K562 (cell line): ENCODE results near the gene SERINC5. TPM values are rescaled to one million over a fixed set of nuclear protein-coding genes. Genes with fewer than 3 reads are reported as not detected.

ENCODE experiments used
- ATAC-seq: fragments of 200-7000 bp; cut with Tn5 transposase; 3 replicates; pipeline ENCODE4 v1.9.1; 2020; ENCODE audit warnings: moderate library complexity
- BruUV-seq: library from RNA; stranded (reverse); fragments of 400-500 nt; replicated peaks from 2 replicates; lab custom pipeline; 2021; lab: Mats Ljungman, UMichigan
- CTCF ChIA-PET: fragments of 300-600 bp; formaldehyde crosslinking; extraction: SDS; loops from one replicate; lab custom pipeline; 2021; ENCODE audit warnings: low intra/inter-chr PET ratio; lab: Yijun Ruan, JAX
- POLR2A ChIA-PET: fragments of 300-600, 350-650 bp; sonication (Branson Sonifier 250); formaldehyde crosslinking; extraction: SDS; loops from one replicate; lab custom pipeline; 2021; ENCODE audit warnings: antibody characterized with exemption, inconsistent platforms; lab: Yijun Ruan, JAX
- DNase-seq, 4 experiments: peaks; one replicate each; pipeline versions ENCODE4 v3.0.0 to v3.0.0-alpha.2; 2011 to 2018; ENCODE audit warnings: low spot score in 3 of 4, mixed read lengths in 3 of 4; ENCODE audit errors: extremely low read depth in 1 of 4
- FAIRE-seq: peaks from 2 replicates; lab custom pipeline; 2011; peaks lifted over from hg19 to GRCh38; lab: Jason Lieb, UNC
- H2AFZ ChIP-seq: 2 replicates; pipeline ENCODE4 v1.6.0; 2011; ENCODE audit warnings: low read depth, low read length, control low read depth, inconsistent platforms
- H3K27ac ChIP-seq: fragments of 200-600 bp; 3 replicates; pipeline ENCODE4 v1.8.0; 2011; ENCODE audit warnings: low read depth, mild to moderate bottlenecking, control low read depth, inconsistent platforms, low read length, moderate library complexity, mixed read lengths; ENCODE audit errors: extremely low read depth
- H3K27me3 ChIP-seq, 2 experiments: fragments of 300-600 bp in 1 of 2; 2 replicates in 1 of 2; 3 replicates in 1 of 2; pipeline versions ENCODE4 v1.6.0 to v1.8.0; 2011; ENCODE audit warnings: inconsistent platforms in 2 of 2, low read length in 2 of 2, mild to moderate bottlenecking in 1 of 2, mixed read lengths in 1 of 2, moderate library complexity in 1 of 2; ENCODE audit not compliant: control insufficient read depth in 2 of 2, insufficient read depth in 2 of 2
- H3K36me3 ChIP-seq: fragments of 300-600 bp; 3 replicates; pipeline ENCODE4 v1.8.0; 2011; ENCODE audit warnings: mild to moderate bottlenecking, low read length, inconsistent platforms; ENCODE audit not compliant: control insufficient read depth, insufficient read depth
- H3K4me1 ChIP-seq, 2 experiments: fragments of 200-600 bp in 1 of 2; replicated peaks in 1 of 2; 2 replicates in 1 of 2; 3 replicates in 1 of 2; pipeline versions ENCODE4 v1.5.1 to v1.8.0; 2011; ENCODE audit warnings: inconsistent platforms in 2 of 2, low read length in 2 of 2, mild to moderate bottlenecking in 1 of 2, mixed read lengths in 1 of 2, moderate library complexity in 1 of 2; ENCODE audit not compliant: control insufficient read depth in 2 of 2, insufficient read depth in 2 of 2
- H3K4me2 ChIP-seq: 2 replicates; pipeline ENCODE4 v1.6.1; 2011; ENCODE audit warnings: low read length, control low read depth, inconsistent platforms, mixed read lengths; ENCODE audit not compliant: insufficient read depth
- H3K4me3 ChIP-seq: fragments of 200-600 bp; sonication (generic), shearing (Covaris generic); 2 replicates; pipeline ENCODE4 v1.5.1; 2016; ENCODE audit warnings: control low read depth, inconsistent platforms
- H3K79me2 ChIP-seq: fragments of 200-600 bp; 3 replicates; pipeline ENCODE4 v1.8.0; 2011; ENCODE audit warnings: low read length, inconsistent platforms; ENCODE audit not compliant: control insufficient read depth, insufficient read depth
- H3K9ac ChIP-seq, 2 experiments: 2 replicates each; pipeline versions ENCODE4 v1.6.0 to v1.6.1; 2011; ENCODE audit warnings: low read depth in 2 of 2, low read length in 2 of 2, control low read depth in 1 of 2, inconsistent platforms in 1 of 2, mild to moderate bottlenecking in 1 of 2, mixed read lengths in 1 of 2; ENCODE audit not compliant: insufficient read depth in 1 of 2
- H3K9me1 ChIP-seq: one replicate; pipeline ENCODE4 v1.6.0; 2011; ENCODE audit warnings: inconsistent platforms, mild to moderate bottlenecking, low read length, moderate library complexity; ENCODE audit not compliant: control insufficient read depth, insufficient read depth
- H3K9me3 ChIP-seq: replicated peaks from 2 replicates; pipeline ENCODE4 v1.5.1; 2011; ENCODE audit warnings: low read depth, low read length, inconsistent platforms; ENCODE audit not compliant: control insufficient read depth, insufficient read depth
- H4K20me1 ChIP-seq: replicated peaks from 2 replicates; pipeline ENCODE4 v1.6.1; 2011; ENCODE audit warnings: low read length, inconsistent platforms, mixed read lengths; ENCODE audit not compliant: control insufficient read depth, insufficient read depth
- CHD2 ChIP-seq: IDR thresholded peaks from 2 replicates; pipeline ENCODE4 v1.6.1; 2011; ENCODE audit warnings: low read depth, low read length
- CHD7 ChIP-seq: fragments of 200-600 bp; sonication (generic); IDR thresholded peaks from one replicate; pipeline ENCODE4 v1.6.1; 2012; ENCODE audit warnings: mild to moderate bottlenecking, low read depth, low read length, inconsistent platforms
- ETV5 ChIP-seq: sonication (generic); formaldehyde crosslinking; IDR thresholded peaks from 2 replicates; pipeline ENCODE4 v1.4.0; 2020; ENCODE audit warnings: low read depth, mild to moderate bottlenecking, missing genetic modification reagents
- FOXJ2 ChIP-seq: fragments of 200-800 bp; sonication (Bioruptor generic); IDR thresholded peaks from 2 replicates; pipeline ENCODE4 v1.6.1; 2016; ENCODE audit warnings: missing genetic modification characterization, missing compliant biosample characterization
- IRF2 ChIP-seq: sonication (generic); formaldehyde crosslinking; IDR thresholded peaks from 2 replicates; pipeline ENCODE4 v1.8.1; 2022; ENCODE audit warnings: mild to moderate bottlenecking, missing genetic modification reagents
- KLF1 ChIP-seq: fragments of 450-650 bp; IDR thresholded peaks from 2 replicates; pipeline ENCODE4 v1.6.1; 2016; ENCODE audit warnings: missing genetic modification characterization, missing compliant biosample characterization
- MYBL2 ChIP-seq, 2 experiments: fragments of 450-650 bp in 1 of 2; sonication (generic) in 1 of 2; formaldehyde crosslinking in 1 of 2; IDR thresholded peaks; 2 replicates each; pipeline versions ENCODE4 v1.6.1 to v1.8.1; 2017 to 2022; ENCODE audit warnings: borderline replicate concordance in 1 of 2, inconsistent platforms in 1 of 2, low read depth in 1 of 2, mild to moderate bottlenecking in 1 of 2, missing genetic modification reagents in 1 of 2, moderate library complexity in 1 of 2
- ZNF445 ChIP-seq: fragments of 250-450 bp; sonication (Bioruptor Pico); IDR thresholded peaks from 2 replicates; pipeline ENCODE4 v1.4.0; 2020; ENCODE audit warnings: low read depth, mild to moderate bottlenecking, moderate library complexity
- WGBS: fragments of 100-300 bp; shearing (Covaris generic); methylation state at CpG from one replicate; pipeline ENCODE4 v1.1.6; 2016; ENCODE audit warnings: low coverage, mixed read lengths; ENCODE audit not compliant: insufficient coverage; ENCODE audit errors: missing lambda C conversion rate; 5-methylcytosine and 5-hydroxymethylcytosine counted together
- in situ Hi-C: fragments of 300-500 bp; cut with MboI; formaldehyde crosslinking; loops from 4 replicates; pipeline ENCODE4 v1.15.0; 2018; ENCODE audit warnings: inconsistent platforms, mixed read lengths
- intact Hi-C: fragments of 100-400 bp; cut with micrococcal nuclease; formaldehyde crosslinking; loops from 2 replicates; pipeline ENCODE4 v1.14.2; 2022
- polyA plus RNA-seq, 8 experiments: library from polyadenylated mRNA; depleted of rRNA in 4 of 8; stranded (reverse) in 5 of 8; unstranded in 3 of 8; fragments of >200 nt; fragmentation: Nextera tagmentation in 2 of 8; fragmentation: Illumina TruSeq in 1 of 8; extraction: Ambion mirVana in 2 of 8; extraction: Trizol in 1 of 8; gene quantifications; 2 replicates each; pipeline versions ENCODE4 v1.2.1 to v1.2.3, GENCODE V29; 2011 to 2014; ENCODE audit warnings: inconsistent platforms in 1 of 8, missing spikeins in 1 of 8
- total RNA-seq, 7 experiments: library from RNA; depleted of rRNA in 6 of 7; stranded (reverse); fragments of >200 nt in 6 of 7; fragmentation: Illumina TruSeq in 2 of 7; extraction: Trizol in 2 of 7; gene quantifications; 2 replicates each; pipeline versions ENCODE4 v1.2.1 to v1.2.3, GENCODE V29; 2011 to 2021; ENCODE audit warnings: low replicate concordance in 1 of 7
- TF ChIP-seq, protein P1 (sequence below): fragments of 250-450 bp; sonication (Bioruptor Pico); IDR thresholded peaks from 2 replicates; pipeline ENCODE4 v1.9.0; 2021; ENCODE audit warnings: mild to moderate bottlenecking

Gene SERINC5
- total and polyA plus RNA-seq, 9 of the 15 experiments (the other 6 are each of a cell fraction or from before 2014, with no cell fraction given) = 1.4 to 7.9 (median 3.7) TPM

- ATAC-seq (no peak), FAIRE-seq (no peak), DNase-seq (no peak)
- WGBS = 33% methylated on average over 4 of the region's 4 CpGs
- intact Hi-C loops = no loop called here
- POLR2A ChIA-PET = interaction anchor here (0.6 to 1.1 kb wide), 2 partner anchors 11 to 1603 kb away, joined by 3 to 4 read pairs; no protein-coding TSS in a partner anchor
- Histone ChIP-seq H3K79me2 (no peaks in the 10 kb centered on the region), H3K4me2 (no peak overlapping the region), H3K27ac (no peak overlapping the region), H3K4me1 (no peaks in the 10 kb centered on the region), H3K4me3 (no peak overlapping the region), H3K36me3 (no peaks in the 10 kb centered on the region), H4K20me1 (no peaks in the 10 kb centered on the region), H2AFZ (no peak overlapping the region)
- CTCF ChIA-PET = no interaction called here
- no peak for TF ChIP-seq ZNF445
- TF ChIP-seq KLF1 (tag) = no peak
- TF ChIP-seq ETV5 (CRISPR knock-in tag) = no peak
- no peak for TF ChIP-seq FOXJ2
- TF ChIP-seq, protein P1, sequence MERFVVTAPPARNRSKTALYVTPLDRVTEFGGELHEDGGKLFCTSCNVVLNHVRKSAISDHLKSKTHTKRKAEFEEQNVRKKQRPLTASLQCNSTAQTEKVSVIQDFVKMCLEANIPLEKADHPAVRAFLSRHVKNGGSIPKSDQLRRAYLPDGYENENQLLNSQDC (CRISPR knock-in tag) = no peak
- no peak for TF ChIP-seq CHD7
- TF ChIP-seq CHD2 = no peak
- no peak for TF ChIP-seq MYBL2 (IDR thresholded peaks at IDR 0.05; ENCODE audit: low read depth)
- TF ChIP-seq MYBL2 (CRISPR knock-in tag; IDR thresholded peaks at IDR 0.05; ENCODE audit: borderline replicate concordance) = no peak
- TF ChIP-seq IRF2 = no peak
- TF ChIP-seq, all 486 proteins: peak for 0
- no peak overlapping the region for H3K9ac ChIP-seq
- BruUV-seq = no TSS peak
- in situ Hi-C loops = no loop called here
- no peaks in the 10 kb centered on the region for H3K9me1 ChIP-seq
- peaks cover 8% of the 10 kb centered on the region for H3K9me3 ChIP-seq
- H3K27me3 ChIP-seq = no peaks in the 10 kb centered on the region
Measured at GRCh38 chr5:80239680-80240367, 16.0 kb downstream of the SERINC5 start.
